ENCODE measurements around the gene BOD1L1.

DNA sequence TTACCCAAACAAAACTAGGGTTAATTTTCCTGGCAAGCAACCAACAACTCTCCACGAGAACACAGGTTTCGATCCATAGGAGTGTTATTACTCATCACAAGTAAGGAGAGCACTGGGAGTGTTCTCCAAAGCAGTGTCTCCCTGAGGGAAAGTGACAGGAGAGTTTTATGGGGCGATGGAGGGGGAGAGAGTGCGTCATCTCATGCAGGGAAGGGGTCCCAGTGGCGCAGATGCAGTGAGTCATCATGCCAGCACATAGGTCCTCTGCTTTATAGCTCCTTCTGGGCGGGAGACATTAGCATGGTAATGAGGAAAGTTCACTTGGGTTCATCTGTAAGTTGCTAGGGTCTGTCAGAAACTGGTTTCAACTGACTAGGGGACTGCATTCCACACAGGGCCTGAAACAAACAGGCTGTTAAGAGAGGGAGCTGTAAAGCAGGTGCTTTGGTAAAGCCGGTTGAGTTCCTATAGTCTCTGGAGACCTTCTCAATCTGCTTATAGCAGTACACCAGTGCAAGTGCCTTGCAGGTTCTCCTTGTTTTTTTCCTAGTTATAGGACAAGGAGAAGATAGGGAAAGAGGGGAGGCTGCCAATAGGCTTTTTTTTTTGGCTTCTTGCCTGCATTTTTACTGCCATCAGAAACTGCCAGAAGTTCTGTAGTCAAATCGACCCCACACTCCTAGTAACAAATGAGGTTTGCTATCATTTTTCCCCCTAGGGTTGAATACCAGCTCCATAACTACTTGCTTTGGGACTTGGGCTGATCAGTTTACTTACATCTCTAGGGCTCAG, 12.8 kb upstream of the BOD1L1 start:
- TF ChIP-seq, protein P1, sequence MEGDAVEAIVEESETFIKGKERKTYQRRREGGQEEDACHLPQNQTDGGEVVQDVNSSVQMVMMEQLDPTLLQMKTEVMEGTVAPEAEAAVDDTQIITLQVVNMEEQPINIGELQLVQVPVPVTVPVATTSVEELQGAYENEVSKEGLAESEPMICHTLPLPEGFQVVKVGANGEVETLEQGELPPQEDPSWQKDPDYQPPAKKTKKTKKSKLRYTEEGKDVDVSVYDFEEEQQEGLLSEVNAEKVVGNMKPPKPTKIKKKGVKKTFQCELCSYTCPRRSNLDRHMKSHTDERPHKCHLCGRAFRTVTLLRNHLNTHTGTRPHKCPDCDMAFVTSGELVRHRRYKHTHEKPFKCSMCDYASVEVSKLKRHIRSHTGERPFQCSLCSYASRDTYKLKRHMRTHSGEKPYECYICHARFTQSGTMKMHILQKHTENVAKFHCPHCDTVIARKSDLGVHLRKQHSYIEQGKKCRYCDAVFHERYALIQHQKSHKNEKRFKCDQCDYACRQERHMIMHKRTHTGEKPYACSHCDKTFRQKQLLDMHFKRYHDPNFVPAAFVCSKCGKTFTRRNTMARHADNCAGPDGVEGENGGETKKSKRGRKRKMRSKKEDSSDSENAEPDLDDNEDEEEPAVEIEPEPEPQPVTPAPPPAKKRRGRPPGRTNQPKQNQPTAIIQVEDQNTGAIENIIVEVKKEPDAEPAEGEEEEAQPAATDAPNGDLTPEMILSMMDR (conservative IDR thresholded peaks at IDR 0.05 in 1 of 2, IDR thresholded peaks at IDR 0.05 in 1 of 2; ENCODE audit: low read depth in 1 of 2, low read length in 2 of 2) = no peak
- no peak for TF ChIP-seq EZH2 (IDR thresholded peaks at IDR 0.05; ENCODE audit: low read length, missing control alignments)
